K562 (cell line): ENCODE results near the gene DYRK1A. TPM values are rescaled to one million over a fixed set of nuclear protein-coding genes. Genes with fewer than 3 reads are reported as not detected.

Experiments
- BCOR ChIP-seq: fragments of 450-650 bp; IDR thresholded peaks from 2 replicates; pipeline ENCODE4 v1.6.1; 2016
- C11orf30 ChIP-seq: fragments of 450-650 bp; IDR thresholded peaks from 2 replicates; pipeline ENCODE4 v1.6.1; 2016; ENCODE audit warnings: low read depth, mild to moderate bottlenecking
- CTBP1 ChIP-seq: fragments of 450-650 bp; IDR thresholded peaks from 2 replicates; pipeline ENCODE4 v1.6.1; 2016; ENCODE audit warnings: borderline replicate concordance
- CXXC5 ChIP-seq: fragments of 250-450 bp; sonication (Bioruptor Pico); IDR thresholded peaks from 2 replicates; pipeline ENCODE4 v1.8.0; 2022; ENCODE audit warnings: inconsistent platforms, mild to moderate bottlenecking, moderate library complexity
- DPF2 ChIP-seq: fragments of 450-650 bp; IDR thresholded peaks from 2 replicates; pipeline ENCODE4 v1.6.1; 2016
- HLTF ChIP-seq: fragments of 450-650 bp; IDR thresholded peaks from 2 replicates; pipeline ENCODE4 v1.6.1; 2016
- HNRNPH1 ChIP-seq: fragments of 200-400 bp; formaldehyde crosslinking; optimal IDR thresholded peaks from 2 replicates; pipeline ENCODE3; 2017; ENCODE audit warnings: low read depth, mild to moderate bottlenecking, low read length, moderate library complexity
- JUNB ChIP-seq: fragments of 450-650 bp; formaldehyde crosslinking; conservative IDR thresholded peaks from 2 replicates; pipeline ENCODE4 v1.4.0; 2020; ENCODE audit warnings: mild to moderate bottlenecking
- KLF10 ChIP-seq: fragments of 250-450 bp; sonication (Bioruptor Pico); IDR thresholded peaks from 2 replicates; pipeline ENCODE4 v1.6.1; 2021; ENCODE audit warnings: matching md5 sums
- KLF13 ChIP-seq: fragments of 450-650 bp; IDR thresholded peaks from 2 replicates; pipeline ENCODE4 v1.6.1; 2016; ENCODE audit warnings: missing genetic modification characterization, low read depth, mild to moderate bottlenecking, missing compliant biosample characterization, moderate library complexity, borderline replicate concordance
- MEIS2 ChIP-seq: fragments of 450-650 bp; IDR thresholded peaks from 2 replicates; pipeline ENCODE4 v1.6.1; 2014; ENCODE audit warnings: mild to moderate bottlenecking; ENCODE audit not compliant: partially characterized antibody
- MLLT1 ChIP-seq, 2 experiments: fragments of 450-650 bp; IDR thresholded peaks; 2 replicates each; pipeline ENCODE4 v1.6.1; 2016
- MTA2 ChIP-seq: fragments of 450-650 bp; IDR thresholded peaks from 2 replicates; pipeline ENCODE4 v1.6.1; 2016; ENCODE audit warnings: low read depth
- PML ChIP-seq: IDR thresholded peaks from 2 replicates; pipeline ENCODE4 v1.6.1; 2012; ENCODE audit warnings: low read length, inconsistent platforms
- PTBP1 ChIP-seq: fragments of 200-400 bp; formaldehyde crosslinking; IDR thresholded peaks from 2 replicates; pipeline ENCODE4 v1.6.1; 2017; ENCODE audit warnings: low read depth, low read length
- RBBP5 ChIP-seq: fragments of 200-600 bp; sonication (generic); IDR thresholded peaks from 2 replicates; pipeline ENCODE4 v1.6.1; 2012; ENCODE audit warnings: borderline replicate concordance, mild to moderate bottlenecking, low read length, control low read depth, inconsistent platforms; ENCODE audit not compliant: insufficient read depth, poor library complexity, severe bottlenecking
- RBM34 ChIP-seq: fragments of 200-400 bp; formaldehyde crosslinking; IDR thresholded peaks from 2 replicates; pipeline ENCODE4 v1.6.1; 2018; ENCODE audit warnings: low read length, borderline replicate concordance; ENCODE audit not compliant: insufficient read depth
- RBM39 ChIP-seq: fragments of 200-400 bp; formaldehyde crosslinking; optimal IDR thresholded peaks from 2 replicates; pipeline ENCODE3; 2018; ENCODE audit warnings: low read depth, low read length
- RFX1 ChIP-seq: fragments of 450-650 bp; IDR thresholded peaks from 2 replicates; pipeline ENCODE4 v1.6.1; 2016; ENCODE audit warnings: mild to moderate bottlenecking, moderate library complexity
- SMAD2 ChIP-seq: fragments of 150-350 bp; IDR thresholded peaks from 2 replicates; pipeline ENCODE4 v1.6.1; 2014; ENCODE audit warnings: low read depth, mild to moderate bottlenecking, low read length
- TAF15 ChIP-seq: fragments of 200-400 bp; formaldehyde crosslinking; IDR thresholded peaks from 2 replicates; pipeline ENCODE4 v1.6.1; 2017; ENCODE audit warnings: mild to moderate bottlenecking, low read depth, low read length, moderate library complexity
- TCF7L2 ChIP-seq: fragments of 150-350 bp; IDR thresholded peaks from 2 replicates; pipeline ENCODE4 v1.6.1; 2016; ENCODE audit warnings: low read depth, mild to moderate bottlenecking, low read length, moderate library complexity
- ZBTB12 ChIP-seq: fragments of 250-450 bp; sonication (Bioruptor Pico); IDR thresholded peaks from 2 replicates; pipeline ENCODE4 v1.4.0; 2020
- ZEB2 ChIP-seq: fragments of 450-650 bp; IDR thresholded peaks from 2 replicates; pipeline ENCODE4 v1.6.1; 2016
- ZNF184 ChIP-seq: sonication (generic); formaldehyde crosslinking; IDR thresholded peaks from 2 replicates; pipeline ENCODE4 v1.5.0; 2020; ENCODE audit warnings: missing genetic modification reagents
- ZNF280B ChIP-seq: fragments of 250-450 bp; sonication (Bioruptor Pico); IDR thresholded peaks from 2 replicates; pipeline ENCODE4 v1.5.1; 2021; ENCODE audit warnings: mild to moderate bottlenecking
- ZNF583 ChIP-seq: fragments of 250-450 bp; sonication (Bioruptor Pico); IDR thresholded peaks from 2 replicates; pipeline ENCODE4 v1.4.0; 2020
- ZNF75A ChIP-seq: fragments of 450-650 bp; formaldehyde crosslinking; IDR thresholded peaks from 2 replicates; pipeline ENCODE4 v1.4.0; 2020; ENCODE audit warnings: mild to moderate bottlenecking
- ZNF77 ChIP-seq: fragments of 250-450 bp; sonication (Bioruptor Pico); IDR thresholded peaks from 2 replicates; pipeline ENCODE4 v1.5.0; 2020
- ZSCAN29 ChIP-seq: fragments of 450-650 bp; IDR thresholded peaks from 2 replicates; pipeline ENCODE4 v1.6.1; 2017
- polyA plus RNA-seq, 8 experiments: library from polyadenylated mRNA; depleted of rRNA in 4 of 8; stranded (reverse) in 5 of 8; unstranded in 3 of 8; fragments of >200 nt; fragmentation: Nextera tagmentation in 2 of 8; fragmentation: Illumina TruSeq in 1 of 8; extraction: Ambion mirVana in 2 of 8; extraction: Trizol in 1 of 8; gene quantifications; 2 replicates each; pipeline versions ENCODE4 v1.2.1 to v1.2.3, GENCODE V29; 2011 to 2014; ENCODE audit warnings: inconsistent platforms in 1 of 8, missing spikeins in 1 of 8
- total RNA-seq, 7 experiments: library from RNA; depleted of rRNA in 6 of 7; stranded (reverse); fragments of >200 nt in 6 of 7; fragmentation: Illumina TruSeq in 2 of 7; extraction: Trizol in 2 of 7; gene quantifications; 2 replicates each; pipeline versions ENCODE4 v1.2.1 to v1.2.3, GENCODE V29; 2011 to 2021; ENCODE audit warnings: low replicate concordance in 1 of 7

Gene DYRK1A
- total and polyA plus RNA-seq, 9 of the 15 experiments (the other 6 are each of a cell fraction or from before 2014, with no cell fraction given): 3.7 to 64.8 (median 42.3) TPM

DNA sequence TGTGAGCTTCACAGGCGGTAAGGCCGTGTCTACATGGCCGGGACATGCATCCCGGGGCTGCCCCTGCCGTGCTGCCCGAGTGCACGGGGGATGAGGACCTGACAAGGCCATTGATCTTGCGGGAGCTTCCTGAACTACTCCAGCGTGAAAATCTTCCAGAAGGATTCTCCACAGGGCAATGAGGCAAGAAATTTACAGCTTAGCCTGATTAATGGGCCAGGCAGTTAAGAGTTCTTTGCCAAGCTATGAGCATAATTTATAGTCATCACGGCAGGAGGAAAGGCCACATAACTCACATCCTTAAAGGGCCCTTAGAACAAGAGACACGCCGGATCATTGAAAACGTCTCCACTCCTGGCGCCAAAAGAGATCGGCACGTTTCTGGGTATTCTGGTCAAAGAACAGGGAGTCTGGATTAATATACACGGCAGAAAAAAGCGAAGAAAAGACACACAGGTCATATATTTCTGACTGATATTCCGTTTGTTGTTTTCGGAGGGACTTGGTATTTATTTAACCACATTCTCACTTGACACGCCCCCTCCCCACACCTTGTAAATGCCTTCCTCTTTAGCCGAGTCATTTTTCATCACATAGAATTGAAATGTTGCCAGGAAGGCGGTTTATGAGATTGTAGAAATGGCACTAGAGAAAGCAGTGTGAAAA, 180.5 kb downstream of the DYRK1A start (continued):
- TF ChIP-seq MLLT1 (IDR thresholded peaks at IDR 0.05) (peak in 1 of 2 experiments; percentile 32; a peak in 1 of 4 replicates), RBM34 (no peak), ZNF77 (CRISPR knock-in tag) (no peak), TCF7L2 (no peak), DPF2 (no peak), MEIS2 (peak; percentile 66), ZNF75A (CRISPR knock-in tag) (no peak), MTA2 (no peak), ZSCAN29 (no peak), CTBP1 (0 out of 2 replicates have a peak, but pooled peaks have one; percentile 16), KLF10 (CRISPR knock-in tag) (no peak), BCOR (no peak), ZEB2 (no peak), C11orf30 (0 out of 2 replicates have a peak, but pooled peaks have one; percentile 24), PTBP1 (no peak), ZNF583 (CRISPR knock-in tag) (no peak), ZBTB12 (CRISPR knock-in tag) (0 out of 2 replicates have a peak, but pooled peaks have one; percentile 30), PML (no peak), HNRNPH1 (no peak), TAF15 (no peak), HLTF (no peak), ZNF184 (CRISPR knock-in tag) (no peak), KLF13 (tag) (peak; percentile 59; the same call in 1 of the 2 replicates), RBBP5 (no peak), SMAD2 (no peak), RBM39 (no peak), JUNB (no peak), RFX1 (no peak), ZNF280B (CRISPR knock-in tag) (no peak), CXXC5 (0 out of 2 replicates have a peak, but pooled peaks have one; percentile 22)
